ENCODE data around the gene CPM.
"Not testable (repeated sequence)": the region's sequence is repeated elsewhere in the genome, so short reads cannot be mapped to it uniquely, and the experiment has no call there.

The CPM gene

GRCh38 chr12:68808388-68809189 lies 124.4 kb downstream of the CPM start:
- peak; percentile 87 for DNase-seq (ENCODE audit: low spot score)
- in situ Hi-C loops (cut with MboI; ENCODE audit: low pct_unique_long_range_greater_than_20kb, low sequenced_read_pairs, unreplicated experiment): no loop called here
- TF ChIP-seq, protein P1, sequence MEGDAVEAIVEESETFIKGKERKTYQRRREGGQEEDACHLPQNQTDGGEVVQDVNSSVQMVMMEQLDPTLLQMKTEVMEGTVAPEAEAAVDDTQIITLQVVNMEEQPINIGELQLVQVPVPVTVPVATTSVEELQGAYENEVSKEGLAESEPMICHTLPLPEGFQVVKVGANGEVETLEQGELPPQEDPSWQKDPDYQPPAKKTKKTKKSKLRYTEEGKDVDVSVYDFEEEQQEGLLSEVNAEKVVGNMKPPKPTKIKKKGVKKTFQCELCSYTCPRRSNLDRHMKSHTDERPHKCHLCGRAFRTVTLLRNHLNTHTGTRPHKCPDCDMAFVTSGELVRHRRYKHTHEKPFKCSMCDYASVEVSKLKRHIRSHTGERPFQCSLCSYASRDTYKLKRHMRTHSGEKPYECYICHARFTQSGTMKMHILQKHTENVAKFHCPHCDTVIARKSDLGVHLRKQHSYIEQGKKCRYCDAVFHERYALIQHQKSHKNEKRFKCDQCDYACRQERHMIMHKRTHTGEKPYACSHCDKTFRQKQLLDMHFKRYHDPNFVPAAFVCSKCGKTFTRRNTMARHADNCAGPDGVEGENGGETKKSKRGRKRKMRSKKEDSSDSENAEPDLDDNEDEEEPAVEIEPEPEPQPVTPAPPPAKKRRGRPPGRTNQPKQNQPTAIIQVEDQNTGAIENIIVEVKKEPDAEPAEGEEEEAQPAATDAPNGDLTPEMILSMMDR (IDR thresholded peaks at IDR 0.05; ENCODE audit: extremely low read depth, insufficient read depth, missing control alignments): no peak

DNA sequence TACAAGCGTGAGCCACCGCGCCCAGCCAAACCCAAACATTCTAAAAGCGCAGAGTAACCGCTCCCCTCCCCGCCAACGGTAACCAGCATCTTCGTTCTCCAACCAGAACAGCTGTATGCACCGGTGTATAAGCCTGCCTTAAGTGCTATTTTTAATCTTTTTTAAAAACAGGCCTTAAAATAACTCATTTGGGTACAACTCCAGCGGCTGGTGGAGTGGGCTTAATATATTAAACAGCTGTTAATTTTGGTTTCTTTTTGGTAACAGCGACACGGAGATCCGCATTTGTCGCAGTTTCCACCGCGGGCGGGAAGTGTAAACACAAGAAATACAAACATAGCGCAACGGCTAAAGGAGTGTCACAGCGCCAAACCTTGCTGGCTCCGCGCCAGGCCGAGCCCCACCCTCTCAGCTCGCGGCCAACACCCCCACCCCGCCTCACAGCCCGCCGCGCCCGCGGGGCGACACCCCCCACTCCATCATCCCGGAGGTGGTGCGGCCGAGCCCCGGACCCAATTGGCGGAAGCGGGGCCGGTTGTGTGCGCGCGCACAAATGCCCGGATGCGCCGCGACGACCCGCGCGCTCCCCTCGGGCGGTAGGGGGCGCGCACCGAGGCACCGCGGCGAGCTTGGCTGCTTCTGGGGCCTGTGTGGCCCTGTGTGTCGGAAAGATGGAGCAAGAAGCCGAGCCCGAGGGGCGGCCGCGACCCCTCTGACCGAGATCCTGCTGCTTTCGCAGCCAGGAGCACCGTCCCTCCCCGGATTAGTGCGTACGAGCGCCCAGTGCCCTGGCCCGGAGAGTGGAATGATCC lies 125.2 kb downstream of the CPM start, which contains the start of gene MDM2:
TSS of gene MDM2 (plus strand) at position 602 of the 812 bp plus-strand sequence. CDS start 301 bp downstream, outside the sequence.
- DNase-seq (ENCODE audit: low spot score): peak; percentile 97
- in situ Hi-C loops (cut with MboI; ENCODE audit: low pct_unique_long_range_greater_than_20kb, low sequenced_read_pairs, unreplicated experiment): no loop called here
- TF ChIP-seq, protein P1 (IDR thresholded peaks at IDR 0.05; ENCODE audit: extremely low read depth, insufficient read depth, missing control alignments): peak; percentile 85

DNA sequence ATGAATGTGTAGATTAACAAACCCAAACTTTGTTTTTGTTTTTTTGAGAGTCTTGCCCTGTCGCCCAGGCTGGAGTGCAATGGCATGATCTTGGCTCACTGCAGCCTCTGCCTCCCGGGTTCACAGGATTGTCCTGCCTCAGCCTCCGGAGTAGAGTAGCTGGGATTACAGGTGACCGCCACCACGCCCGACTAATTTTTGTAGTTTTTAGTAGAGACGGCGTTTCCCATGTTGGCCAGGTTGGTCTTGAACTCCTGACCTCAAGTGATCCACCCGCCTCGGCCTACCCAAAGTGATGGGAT lies 125.7 kb downstream of the CPM start:
- DNase-seq (ENCODE audit: low spot score); in situ Hi-C loops (cut with MboI; ENCODE audit: low pct_unique_long_range_greater_than_20kb, low sequenced_read_pairs, unreplicated experiment): not testable (repeated sequence)

GRCh38 chr12:68806488-68807237 lies 126.3 kb downstream of the CPM start:
- TF ChIP-seq, protein P1 (IDR thresholded peaks at IDR 0.05; ENCODE audit: extremely low read depth, insufficient read depth, missing control alignments): no peak
- in situ Hi-C loops (cut with MboI; ENCODE audit: low pct_unique_long_range_greater_than_20kb, low sequenced_read_pairs, unreplicated experiment): no loop called here

GRCh38 chr12:68805592-68806120 lies 127.3 kb downstream of the CPM start:
- in situ Hi-C loops (cut with MboI; ENCODE audit: low pct_unique_long_range_greater_than_20kb, low sequenced_read_pairs, unreplicated experiment): no loop called here
- TF ChIP-seq, protein P1 (IDR thresholded peaks at IDR 0.05; ENCODE audit: extremely low read depth, insufficient read depth, missing control alignments): no peak
- DNase-seq (ENCODE audit: low spot score): no peak

More at GRCh38 chr12:68806488-68807237, 126.3 kb downstream of the CPM start:
- DNase-seq (ENCODE audit: low spot score): no peak

GRCh38 chr12:68804657-68805591 lies 128.0 kb downstream of the CPM start:
- no peak for DNase-seq (ENCODE audit: low spot score)

More at GRCh38 chr12:68804657-68805591, 128.0 kb downstream of the CPM start:
- TF ChIP-seq, protein P1 (IDR thresholded peaks at IDR 0.05; ENCODE audit: extremely low read depth, insufficient read depth, missing control alignments): no peak
- in situ Hi-C loops (cut with MboI; ENCODE audit: low pct_unique_long_range_greater_than_20kb, low sequenced_read_pairs, unreplicated experiment): no loop called here
